ENCODE results near the gene UNKL.

DNA sequence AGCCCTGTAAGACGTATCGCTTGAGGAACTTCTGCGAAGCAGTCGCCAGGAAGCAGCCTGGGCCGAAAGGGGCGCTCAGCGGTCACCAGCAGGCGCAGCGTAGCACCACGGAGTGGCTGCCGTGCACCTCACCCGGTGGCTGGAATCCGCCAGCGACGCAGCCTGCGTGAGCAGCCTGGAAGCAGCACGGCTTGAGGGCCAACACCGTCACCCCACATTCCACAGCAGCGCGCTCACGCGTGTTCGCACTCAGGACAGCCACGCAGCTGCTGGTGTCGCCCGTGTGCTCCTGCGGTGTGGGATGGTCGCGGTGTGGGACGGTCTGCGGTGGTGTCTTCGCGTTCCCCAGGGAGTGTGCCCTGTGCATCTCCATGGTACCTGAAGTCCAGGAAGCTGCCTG, 95.5 kb downstream of the UNKL start:
- TF ChIP-seq, protein P1, sequence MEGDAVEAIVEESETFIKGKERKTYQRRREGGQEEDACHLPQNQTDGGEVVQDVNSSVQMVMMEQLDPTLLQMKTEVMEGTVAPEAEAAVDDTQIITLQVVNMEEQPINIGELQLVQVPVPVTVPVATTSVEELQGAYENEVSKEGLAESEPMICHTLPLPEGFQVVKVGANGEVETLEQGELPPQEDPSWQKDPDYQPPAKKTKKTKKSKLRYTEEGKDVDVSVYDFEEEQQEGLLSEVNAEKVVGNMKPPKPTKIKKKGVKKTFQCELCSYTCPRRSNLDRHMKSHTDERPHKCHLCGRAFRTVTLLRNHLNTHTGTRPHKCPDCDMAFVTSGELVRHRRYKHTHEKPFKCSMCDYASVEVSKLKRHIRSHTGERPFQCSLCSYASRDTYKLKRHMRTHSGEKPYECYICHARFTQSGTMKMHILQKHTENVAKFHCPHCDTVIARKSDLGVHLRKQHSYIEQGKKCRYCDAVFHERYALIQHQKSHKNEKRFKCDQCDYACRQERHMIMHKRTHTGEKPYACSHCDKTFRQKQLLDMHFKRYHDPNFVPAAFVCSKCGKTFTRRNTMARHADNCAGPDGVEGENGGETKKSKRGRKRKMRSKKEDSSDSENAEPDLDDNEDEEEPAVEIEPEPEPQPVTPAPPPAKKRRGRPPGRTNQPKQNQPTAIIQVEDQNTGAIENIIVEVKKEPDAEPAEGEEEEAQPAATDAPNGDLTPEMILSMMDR (IDR thresholded peaks at IDR 0.05; ENCODE audit: insufficient read depth, low read length, poor library complexity, severe bottlenecking): no peak
- no peak for TF ChIP-seq EZH2phosphoT487 (conservative IDR thresholded peaks at IDR 0.05; ENCODE audit: low read length)
